GM13977 (cell line): Measurements from ENCODE around the gene GALNTL6.

ENCODE experiments used
- DNase-seq: peaks from one replicate; pipeline ENCODE4 v3.0.0; 2012; ENCODE audit warnings: low spot score
- in situ Hi-C: fragments of 300-500 bp; cut with MboI; formaldehyde crosslinking; loops from one replicate; pipeline ENCODE4 v1.12.0; 2022; ENCODE audit warnings: low sequenced_read_pairs, low pct_unique_long_range_greater_than_20kb, mixed read lengths, inconsistent platforms; ENCODE audit not compliant: unreplicated experiment
- TF ChIP-seq, protein P1 (sequence below): IDR thresholded peaks from 2 replicates; pipeline ENCODE4 v1.5.1; 2012; ENCODE audit warnings: mild to moderate bottlenecking, control low read depth; ENCODE audit not compliant: insufficient read depth; ENCODE audit errors: extremely low read depth, missing control alignments

GALNTL6 gene

GRCh38 chr4:172819353-172819752 is 1006.1 kb downstream of the GALNTL6 start:
- TF ChIP-seq, protein P1, sequence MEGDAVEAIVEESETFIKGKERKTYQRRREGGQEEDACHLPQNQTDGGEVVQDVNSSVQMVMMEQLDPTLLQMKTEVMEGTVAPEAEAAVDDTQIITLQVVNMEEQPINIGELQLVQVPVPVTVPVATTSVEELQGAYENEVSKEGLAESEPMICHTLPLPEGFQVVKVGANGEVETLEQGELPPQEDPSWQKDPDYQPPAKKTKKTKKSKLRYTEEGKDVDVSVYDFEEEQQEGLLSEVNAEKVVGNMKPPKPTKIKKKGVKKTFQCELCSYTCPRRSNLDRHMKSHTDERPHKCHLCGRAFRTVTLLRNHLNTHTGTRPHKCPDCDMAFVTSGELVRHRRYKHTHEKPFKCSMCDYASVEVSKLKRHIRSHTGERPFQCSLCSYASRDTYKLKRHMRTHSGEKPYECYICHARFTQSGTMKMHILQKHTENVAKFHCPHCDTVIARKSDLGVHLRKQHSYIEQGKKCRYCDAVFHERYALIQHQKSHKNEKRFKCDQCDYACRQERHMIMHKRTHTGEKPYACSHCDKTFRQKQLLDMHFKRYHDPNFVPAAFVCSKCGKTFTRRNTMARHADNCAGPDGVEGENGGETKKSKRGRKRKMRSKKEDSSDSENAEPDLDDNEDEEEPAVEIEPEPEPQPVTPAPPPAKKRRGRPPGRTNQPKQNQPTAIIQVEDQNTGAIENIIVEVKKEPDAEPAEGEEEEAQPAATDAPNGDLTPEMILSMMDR: no peak
- in situ Hi-C loops: no loop called here

DNA sequence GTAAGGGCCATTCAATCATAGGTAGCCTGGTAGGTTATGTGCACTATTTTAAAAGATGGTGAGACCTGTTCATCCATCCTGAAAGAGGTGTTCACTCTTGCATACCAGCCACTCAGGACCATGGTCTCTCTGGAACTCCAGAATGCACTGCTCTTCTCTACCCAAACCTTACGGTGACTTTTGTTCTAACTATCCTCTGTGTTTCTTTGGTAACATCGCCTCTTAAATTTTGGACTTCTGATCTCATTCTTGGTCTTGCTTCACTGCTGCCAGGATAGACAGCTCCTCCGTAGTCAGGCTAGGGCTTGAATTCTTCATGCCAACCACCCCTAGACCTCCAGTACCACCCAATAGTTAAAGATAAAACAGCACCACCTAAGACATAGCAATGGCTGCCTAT is 1009.1 kb downstream of the GALNTL6 start:
- in situ Hi-C loops: no loop called here
- TF ChIP-seq, protein P1: no peak
- DNase-seq: no peak

More at GRCh38 chr4:172819353-172819752, 1006.1 kb downstream of the GALNTL6 start:
- no peak for DNase-seq

- TF ChIP-seq, protein P1: no peak
- in situ Hi-C loops: loop anchor here (25.0 kb wide), 1 partner anchor 989 kb away; no protein-coding TSS in a partner anchor
- no peak for DNase-seq
Measured at GRCh38 chr4:172826346-172826745, 1013.1 kb downstream of the GALNTL6 start.

GRCh38 chr4:172826861-172827260 is 1013.7 kb downstream of the GALNTL6 start:
- DNase-seq: no peak

DNA sequence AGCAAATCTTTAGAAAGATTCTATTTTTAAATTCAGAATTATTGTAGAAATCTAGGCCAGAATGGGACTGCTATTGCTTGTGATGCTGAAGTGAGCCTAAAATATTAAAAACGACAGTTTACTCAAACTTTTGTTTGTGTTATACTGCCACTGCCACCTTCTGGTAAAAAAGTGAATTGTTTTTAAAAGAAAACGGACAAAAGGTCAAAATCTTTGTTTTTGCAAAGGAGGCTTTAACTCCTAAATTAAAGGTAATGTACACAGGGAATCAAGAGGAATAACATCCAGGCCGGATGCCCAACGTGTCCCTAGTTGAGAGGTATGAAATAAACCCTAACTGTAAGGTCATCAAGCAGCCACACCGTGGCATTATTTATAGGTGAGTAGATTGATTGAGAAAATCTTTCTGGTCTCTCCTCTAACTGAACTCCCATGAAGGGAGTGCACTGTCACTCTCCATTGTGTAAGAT is 1017.1 kb downstream of the GALNTL6 start:
- in situ Hi-C loops: loop anchor here (25.0 kb wide), 1 partner anchor 993 kb away; no protein-coding TSS in a partner anchor
- TF ChIP-seq, protein P1: peak; percentile 40
- peak; percentile 27 for DNase-seq

More at GRCh38 chr4:172826861-172827260, 1013.7 kb downstream of the GALNTL6 start:
- in situ Hi-C loops: loop anchor here (25.0 kb wide), 1 partner anchor 990 kb away; no protein-coding TSS in a partner anchor
- TF ChIP-seq, protein P1: no peak

- no peak for DNase-seq
- TF ChIP-seq, protein P1: no peak
- in situ Hi-C loops: loop anchor here (25.0 kb wide), 1 partner anchor 999 kb away; no protein-coding TSS in a partner anchor
Measured at GRCh38 chr4:172836661-172837060, 1023.5 kb downstream of the GALNTL6 start.
